Lower leg skin (tissue), 4 donors: ENCODE results near the gene ZNF341. TPM values are rescaled to one million over a fixed set of nuclear protein-coding genes. Genes with fewer than 3 reads are reported as not detected.

Source experiments
- DNase-seq, 2 donors: peaks; one replicate each; pipeline ENCODE4 v3.0.0-alpha.2; 2019; ENCODE audit warnings: low spot score in 2 of 2
- H3K4me3 ChIP-seq: fragments of 200-600 bp; sonication (generic); 2 replicates; pipeline ENCODE4 v1.5.1; 2017; ENCODE audit warnings: mild to moderate bottlenecking, low read depth; ENCODE audit not compliant: poor library complexity, severe bottlenecking
- CTCF ChIP-seq, 3 donors: fragments of 450-650 bp; IDR thresholded peaks; one replicate each; pipeline ENCODE4 v1.5.1; 2016; ENCODE audit warnings: antibody characterized with exemption in 3 of 3, mild to moderate bottlenecking in 3 of 3, moderate library complexity in 2 of 3
- POLR2A ChIP-seq, 2 donors: fragments of 450-650 bp; IDR thresholded peaks; one replicate each; pipeline ENCODE4 v1.6.1; 2016 to 2017; ENCODE audit warnings: antibody characterized with exemption in 2 of 2, mild to moderate bottlenecking in 1 of 2, moderate library complexity in 1 of 2
- WGBS, 2 donors: methylation state at CpG; one replicate each; pipeline ENCODE4 v1.1.5; 2018; 5-methylcytosine and 5-hydroxymethylcytosine counted together
- intact Hi-C: fragments of 100-400 bp; cut with DNase I; formaldehyde crosslinking; loops from one replicate; pipeline ENCODE4 v1.15.0; 2023; ENCODE audit warnings: low total_unique reads
- total RNA-seq, 4 donors: library from RNA; depleted of rRNA; stranded (reverse); fragments of >200 nt; gene quantifications; one replicate each; pipeline ENCODE4 v1.1.0, GENCODE V29; 2016

Gene ZNF341
- total RNA-seq, 4 donors from 2014 or later = 3.5 to 5.4 (median 4.2) TPM

DNA sequence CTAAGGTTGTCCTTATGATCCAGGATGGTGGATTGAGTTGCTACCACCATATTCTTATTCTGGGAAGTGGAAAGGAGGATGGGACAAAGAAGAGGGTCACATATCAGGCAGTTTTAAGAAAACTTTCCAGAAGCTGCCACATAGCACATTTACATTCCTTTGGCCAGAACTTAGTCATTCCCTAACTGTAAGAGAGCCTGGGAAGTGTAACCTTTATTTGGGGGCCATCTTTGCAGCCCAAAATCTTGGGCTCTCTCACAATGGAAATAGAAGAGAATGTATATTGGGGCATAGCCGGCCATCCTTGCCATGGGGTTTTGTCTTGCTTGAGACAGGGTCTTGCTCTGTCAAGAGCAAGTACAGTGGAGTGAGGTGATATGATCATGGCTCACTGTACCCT, 8.4 kb downstream of the ZNF341 start:
- DNase-seq = no peak
- H3K4me3 ChIP-seq = no peak overlapping the region
- intact Hi-C loops = no loop called here
- no peak for TF ChIP-seq POLR2A (IDR thresholded peaks at IDR 0.05)
- no peak for TF ChIP-seq CTCF (IDR thresholded peaks at IDR 0.05)
- WGBS, 2 donors = 95 to 96% methylated on average over 1 of the region's 1 CpG

DNA sequence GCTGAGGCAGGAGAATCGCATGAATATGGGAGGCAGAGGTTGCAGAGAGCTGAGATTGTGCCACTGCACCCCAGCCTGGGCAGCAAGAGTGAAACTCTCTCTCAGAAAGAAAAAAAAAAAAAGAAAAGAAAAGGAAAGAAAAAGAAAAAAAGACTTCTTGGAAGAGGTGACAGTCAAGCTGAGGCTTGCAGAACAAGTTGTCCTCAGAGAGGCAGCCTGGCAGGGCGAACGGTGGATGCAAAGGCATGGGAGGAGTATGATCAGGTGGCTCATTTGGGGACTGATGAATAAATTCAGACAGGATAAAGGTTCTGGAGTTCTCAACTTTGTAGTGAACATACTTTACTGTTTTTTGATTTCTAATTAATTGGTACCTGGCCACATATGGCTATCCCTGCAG, 12.4 kb downstream of the ZNF341 start:
- DNase-seq = no peak
- intact Hi-C loops = no loop called here
- 72 to 74% methylated on average over 3 of the region's 3 CpGs for WGBS, 2 donors
- no peak for TF ChIP-seq POLR2A (IDR thresholded peaks at IDR 0.05)
- TF ChIP-seq CTCF (IDR thresholded peaks at IDR 0.05) = no peak
- H3K4me3 ChIP-seq = no peak overlapping the region

GRCh38 chr20:33744773-33745385, 13.1 kb downstream of the ZNF341 start:
- intact Hi-C loops = no loop called here
- no peak for DNase-seq
- WGBS, 2 donors = 96% methylated on average over 14 of the region's 14 CpGs
- TF ChIP-seq CTCF (IDR thresholded peaks at IDR 0.05) (no peak), POLR2A (IDR thresholded peaks at IDR 0.05) (no peak)
- H3K4me3 ChIP-seq = no peak overlapping the region

GRCh38 chr20:33746325-33746998, 14.7 kb downstream of the ZNF341 start:
- WGBS, 2 donors = 94% methylated on average over 12 of the region's 12 CpGs
- H3K4me3 ChIP-seq = no peak overlapping the region
- TF ChIP-seq POLR2A (IDR thresholded peaks at IDR 0.05) (no peak), CTCF (IDR thresholded peaks at IDR 0.05) (no peak)
- DNase-seq = no peak
- intact Hi-C loops = no loop called here

DNA sequence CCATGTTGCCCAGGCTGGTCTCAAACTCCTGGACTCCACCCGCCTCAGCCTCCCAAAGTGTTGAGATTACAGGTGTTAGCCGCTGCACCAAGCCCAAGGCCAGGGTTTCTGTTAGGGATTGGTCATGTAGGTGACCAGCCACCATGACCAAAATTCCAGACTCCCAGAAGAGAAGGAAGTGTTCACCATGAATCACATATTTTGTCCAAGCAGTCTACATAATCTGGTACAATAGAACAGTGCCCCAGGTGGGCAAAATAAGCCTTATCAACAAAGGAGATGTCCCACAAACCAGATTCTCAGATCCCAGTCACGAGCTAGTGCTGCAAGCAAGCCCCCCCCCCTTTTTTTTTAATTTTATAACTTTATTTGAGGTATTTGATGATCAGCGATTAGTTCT, 20.0 kb downstream of the ZNF341 start:
- no peak for DNase-seq
- intact Hi-C loops = no loop called here
- H3K4me3 ChIP-seq = no peak overlapping the region
- no peak for TF ChIP-seq CTCF (IDR thresholded peaks at IDR 0.05)
- no peak for TF ChIP-seq POLR2A (IDR thresholded peaks at IDR 0.05)
- 92 to 93% methylated on average over 4 of the region's 4 CpGs for WGBS, 2 donors
